Spleen (tissue), 11 donors: ENCODE measurements around the gene CNTN5. TPM values are rescaled to one million over a fixed set of nuclear protein-coding genes. Genes with fewer than 3 reads are reported as not detected.

Source experiments
- DNase-seq: peaks from one replicate; pipeline ENCODE4 v3.0.0-alpha.2; 2020
- H3K27ac ChIP-seq, 8 donors: fragments of 200-600 bp; sonication (generic) in 7 of 8; 1 replicate in 4 of 8; 2 replicates in 4 of 8; pipeline versions ENCODE4 v1.5.0 to v1.8.0; 2016 to 2021; ENCODE audit warnings: inconsistent platforms in 4 of 8, mild to moderate bottlenecking in 4 of 8, moderate library complexity in 1 of 8
- H3K27me3 ChIP-seq, 7 donors: fragments of 200-600 bp; sonication (generic) in 6 of 7; replicated peaks in 1 of 7; 1 replicate in 4 of 7; 2 replicates in 3 of 7; pipeline versions ENCODE4 v1.5.0 to v1.8.0; 2016 to 2021; ENCODE audit warnings: inconsistent platforms in 3 of 7, mild to moderate bottlenecking in 1 of 7
- H3K36me3 ChIP-seq, 6 donors: fragments of 200-600 bp; sonication (generic) in 5 of 6; 1 replicate in 4 of 6; 2 replicates in 2 of 6; pipeline versions ENCODE4 v1.5.0 to v1.8.0; 2016 to 2021; ENCODE audit warnings: inconsistent platforms in 2 of 6
- H3K4me1 ChIP-seq, 6 donors: fragments of 200-600 bp; sonication (generic) in 5 of 6; 1 replicate in 3 of 6; 2 replicates in 3 of 6; pipeline versions ENCODE4 v1.5.0 to v1.8.0; 2016 to 2021; ENCODE audit warnings: inconsistent platforms in 3 of 6
- H3K4me3 ChIP-seq, 8 donors: fragments of 200-600 bp; sonication (generic) in 7 of 8; 1 replicate in 4 of 8; 2 replicates in 4 of 8; pipeline versions ENCODE4 v1.5.0 to v1.8.0; 2016 to 2021; ENCODE audit warnings: inconsistent platforms in 4 of 8, mild to moderate bottlenecking in 4 of 8, moderate library complexity in 2 of 8
- H3K9me3 ChIP-seq, 8 donors: fragments of 200-600 bp; sonication (generic) in 7 of 8; 1 replicate in 4 of 8; 2 replicates in 4 of 8; pipeline versions ENCODE4 v1.5.0 to v1.8.0; 2016 to 2021; ENCODE audit warnings: inconsistent platforms in 4 of 8
- CTCF ChIP-seq, 11 experiments: fragments of 200-600 bp in 7 of 11; fragments of 450-650 bp in 4 of 11; sonication (generic) in 4 of 11; IDR thresholded peaks in 8 of 11; conservative IDR thresholded peaks in 3 of 11; 1 replicate in 7 of 11; 2 replicates in 4 of 11; pipeline versions ENCODE4 v1.4.0 to v1.8.0; 2016 to 2021; ENCODE audit warnings: antibody characterized with exemption in 11 of 11, inconsistent platforms in 4 of 11, mild to moderate bottlenecking in 1 of 11
- POLR2A ChIP-seq, 3 donors: fragments of 450-650 bp; IDR thresholded peaks; one replicate each; pipeline ENCODE4 v1.5.1; 2017; ENCODE audit warnings: antibody characterized with exemption in 3 of 3, mild to moderate bottlenecking in 1 of 3
- POLR2AphosphoS5 ChIP-seq, 3 donors: sonication (generic); formaldehyde crosslinking; IDR thresholded peaks; one replicate each; pipeline ENCODE4 v1.5.1; 2017; ENCODE audit warnings: antibody characterized with exemption in 3 of 3
- WGBS, 5 donors: extraction: QIAGEN DNeasy Blood & Tissue Kit in 3 of 5; methylation state at CpG; one replicate each; pipeline versions ENCODE4 v1.1.5 to v1.1.7; 2013 to 2018; 5-methylcytosine and 5-hydroxymethylcytosine counted together
- intact Hi-C: fragments of 100-400 bp; cut with DNase I; formaldehyde crosslinking; loops from one replicate; pipeline ENCODE4 v1.15.0; 2023; ENCODE audit warnings: low total_unique reads
- polyA plus RNA-seq, 3 donors: library from polyadenylated mRNA; stranded (reverse); fragments of 200-250 nt; gene quantifications; one replicate each; pipeline ENCODE4 v1.2.1, GENCODE V29; 2013
- total RNA-seq, 7 donors: library from RNA; depleted of rRNA in 3 of 7; stranded (reverse); fragments of >200 nt in 3 of 7; fragmentation: NEBNext Ultra II Directional in 4 of 7; extraction: Animal tissue kit (Norgen Biotek cat#: 25700) in 4 of 7; gene quantifications; one replicate each; pipeline versions ENCODE4 v1.1.0 to v1.2.1, GENCODE V29; 2016 to 2021
- donor health status: healthy with polysubstance abuse.
- donor health status: DM: no; HTN: no; CAD: no; lungs with moderate emphysema.
- donor health status: DM: no; HTN: no; CAD: no.
- donor health status: Bipolar disorder and iron deficiency.
- donor health status: healthy.
- donor health status: DM: no; HTN: no; CAD: no.
- donor health status: DM: yes; HTN: yes; CAD: no.

CNTN5 gene
- total and polyA plus RNA-seq, 10 donors = 0.02 TPM; not detected in 8

- H3K36me3 ChIP-seq = no peaks in the 10 kb centered on the region
- H3K27ac ChIP-seq = no peak overlapping the region
- WGBS, 5 donors = 55 to 77% (median 67%) methylated on average over 1 of the region's 1 CpG
- no peaks in the 10 kb centered on the region for H3K27me3 ChIP-seq
- H3K4me3 ChIP-seq = no peak overlapping the region
- no peaks in the 10 kb centered on the region for H3K4me1 ChIP-seq
- no peak for DNase-seq
- H3K9me3 ChIP-seq = peaks cover 0 to 4% (median 0%) of the 10 kb centered on the region in 8 donors
- intact Hi-C loops = no loop called here
- TF ChIP-seq POLR2AphosphoS5 (IDR thresholded peaks at IDR 0.05) (no peak), CTCF (IDR thresholded peaks at IDR 0.05 in 8 of 11, conservative IDR thresholded peaks at IDR 0.05 in 3 of 11) (no peak), POLR2A (IDR thresholded peaks at IDR 0.05) (no peak)
Measured at GRCh38 chr11:99192716-99193115, 172.0 kb downstream of the CNTN5 start.

GRCh38 chr11:99197477-99197876, 176.7 kb downstream of the CNTN5 start:
- no peak for DNase-seq

GRCh38 chr11:99198215-99198614, 177.5 kb downstream of the CNTN5 start:
- 43 to 58% (median 54%) methylated on average over 3 of the region's 3 CpGs for WGBS, 5 donors
- TF ChIP-seq CTCF (IDR thresholded peaks at IDR 0.05 in 8 of 11, conservative IDR thresholded peaks at IDR 0.05 in 3 of 11) = no peak
- DNase-seq = no peak
- H3K4me3 ChIP-seq = no peak overlapping the region
- peaks cover 0 to 7% (median 0%) of the 10 kb centered on the region in 8 donors for H3K9me3 ChIP-seq
- no peaks in the 10 kb centered on the region for H3K4me1 ChIP-seq
- no peaks in the 10 kb centered on the region for H3K27me3 ChIP-seq
- no peak overlapping the region for H3K27ac ChIP-seq
- H3K36me3 ChIP-seq = no peaks in the 10 kb centered on the region
- intact Hi-C loops = no loop called here

More at GRCh38 chr11:99197477-99197876, 176.7 kb downstream of the CNTN5 start:
- 57 to 74% (median 65%) methylated on average over 1 of the region's 1 CpG for WGBS, 5 donors
- H3K9me3 ChIP-seq = peaks cover 0 to 7% (median 0%) of the 10 kb centered on the region in 8 donors
- no peaks in the 10 kb centered on the region for H3K27me3 ChIP-seq
- H3K4me1 ChIP-seq = no peaks in the 10 kb centered on the region
- H3K27ac ChIP-seq = no peak overlapping the region
- intact Hi-C loops = no loop called here
- TF ChIP-seq POLR2A (IDR thresholded peaks at IDR 0.05) (no peak), CTCF (IDR thresholded peaks at IDR 0.05 in 8 of 11, conservative IDR thresholded peaks at IDR 0.05 in 3 of 11) (no peak), POLR2AphosphoS5 (IDR thresholded peaks at IDR 0.05) (no peak)
- no peaks in the 10 kb centered on the region for H3K36me3 ChIP-seq
- no peak overlapping the region for H3K4me3 ChIP-seq

GRCh38 chr11:99199341-99199740, 178.6 kb downstream of the CNTN5 start:
- DNase-seq = no peak
- Histone ChIP-seq H3K4me1 (no peaks in the 10 kb centered on the region), H3K27ac (no peak overlapping the region), H3K9me3 (peaks cover 0 to 7% (median 0%) of the 10 kb centered on the region in 8 donors), H3K4me3 (no peak overlapping the region), H3K27me3 (no peaks in the 10 kb centered on the region), H3K36me3 (no peaks in the 10 kb centered on the region)
- intact Hi-C loops = no loop called here
- 64 to 91% (median 65%) methylated on average over 3 of the region's 3 CpGs for WGBS, 5 donors
- no peak for TF ChIP-seq CTCF (IDR thresholded peaks at IDR 0.05 in 8 of 11, conservative IDR thresholded peaks at IDR 0.05 in 3 of 11)
- TF ChIP-seq POLR2AphosphoS5 (IDR thresholded peaks at IDR 0.05) = no peak
- TF ChIP-seq POLR2A (IDR thresholded peaks at IDR 0.05) = no peak
